B cell (primary cell): ENCODE data around the gene MEF2C. TPM values are rescaled to one million over a fixed set of nuclear protein-coding genes. Genes with fewer than 3 reads are reported as not detected.

Source experiments
- ATAC-seq: fragments of 200-7000 bp; cut with Tn5 transposase; one replicate; pipeline ENCODE4 v1.10.0; 2021; ENCODE audit warnings: low read depth, mild to moderate bottlenecking, moderate number of reproducible peaks, moderate library complexity
- CTCF ChIA-PET: fragments of 350-600 bp; sonication (Branson Sonifier 250); formaldehyde crosslinking; loops from one replicate; lab custom pipeline; 2021; ENCODE audit warnings: antibody characterized with exemption, inconsistent platforms; lab: Charles Lee
- POLR2A ChIA-PET: fragments of 350-600 bp; sonication (Branson Sonifier 250); formaldehyde crosslinking; loops from one replicate; lab custom pipeline; 2021; ENCODE audit warnings: antibody characterized with exemption; lab: Charles Lee
- DNase-seq: peaks from one replicate; pipeline ENCODE4 v3.0.0; 2013
- H2AFZ ChIP-seq: 2 replicates; pipeline ENCODE4 v1.6.1; 2012; ENCODE audit warnings: mild to moderate bottlenecking, low read depth, low read length; ENCODE audit not compliant: insufficient read depth, poor library complexity, severe bottlenecking
- H3K27ac ChIP-seq, 2 donors: 1 replicate in 1 of 2; 2 replicates in 1 of 2; pipeline ENCODE4 v1.5.1; 2012 to 2013; ENCODE audit warnings: low read length in 2 of 2, mild to moderate bottlenecking in 2 of 2, moderate library complexity in 1 of 2
- H3K27me3 ChIP-seq, 4 experiments: fragments of 200-600 bp in 1 of 4; sonication (generic) in 1 of 4; replicated peaks in 1 of 4; 1 replicate in 2 of 4; 2 replicates in 2 of 4; pipeline versions ENCODE4 v1.6.1 to v1.7.0; 2013 to 2016; ENCODE audit warnings: low read length in 3 of 4, mild to moderate bottlenecking in 2 of 4, mixed read lengths in 1 of 4, moderate library complexity in 1 of 4; ENCODE audit not compliant: insufficient read depth in 4 of 4, control insufficient read depth in 3 of 4; ENCODE audit errors: control extremely low read depth in 1 of 4
- H3K36me3 ChIP-seq, 2 experiments: replicated peaks in 1 of 2; 1 replicate in 1 of 2; 2 replicates in 1 of 2; pipeline versions ENCODE4 v1.6.1 to v1.7.1; 2013; ENCODE audit warnings: low read length in 1 of 2; ENCODE audit not compliant: insufficient read depth in 2 of 2, control insufficient read depth in 1 of 2; ENCODE audit errors: control extremely low read depth in 1 of 2, extremely low read depth in 1 of 2
- H3K4me1 ChIP-seq, 2 donors: fragments of 200-600 bp in 1 of 2; sonication (generic) in 1 of 2; 1 replicate in 1 of 2; 2 replicates in 1 of 2; pipeline versions ENCODE4 v1.5.1 to v1.6.1; 2013 to 2017; ENCODE audit warnings: low read length in 2 of 2; ENCODE audit not compliant: control insufficient read depth in 2 of 2, insufficient read depth in 2 of 2
- H3K4me2 ChIP-seq: replicated peaks from 2 replicates; pipeline ENCODE3; 2012; ENCODE audit warnings: mild to moderate bottlenecking, low read depth, low read length; ENCODE audit not compliant: poor library complexity, severe bottlenecking
- H3K4me3 ChIP-seq, 5 experiments: fragments of 200-600 bp in 1 of 5; sonication (generic) in 1 of 5; 1 replicate in 3 of 5; 2 replicates in 2 of 5; pipeline versions ENCODE4 v1.5.1 to v1.7.0; 2011 to 2016; ENCODE audit warnings: low read length in 4 of 5, mild to moderate bottlenecking in 4 of 5, low read depth in 2 of 5, control low read depth in 1 of 5, moderate library complexity in 1 of 5; ENCODE audit not compliant: insufficient read depth in 1 of 5; ENCODE audit errors: control extremely low read depth in 1 of 5, extremely low read depth in 1 of 5
- H3K79me2 ChIP-seq: fragments of 200-600 bp; sonication (generic); one replicate; pipeline ENCODE4 v1.6.0; 2016; ENCODE audit warnings: low read length; ENCODE audit not compliant: control insufficient read depth, insufficient read depth
- H3K9ac ChIP-seq: fragments of 200-600 bp; sonication (generic); 2 replicates; pipeline ENCODE4 v1.6.1; 2017; ENCODE audit warnings: mild to moderate bottlenecking, low read length, moderate library complexity
- H3K9me3 ChIP-seq, 3 donors: one replicate each; pipeline versions ENCODE4 v1.6.1 to v1.7.1; 2013; ENCODE audit warnings: low read length in 2 of 3; ENCODE audit not compliant: control insufficient read depth in 2 of 3, insufficient read depth in 1 of 3; ENCODE audit errors: control extremely low read depth in 1 of 3
- H4K20me1 ChIP-seq: 2 replicates; pipeline ENCODE4 v1.6.0; 2012; ENCODE audit warnings: mild to moderate bottlenecking, low read length; ENCODE audit not compliant: insufficient read depth, control insufficient read depth, poor library complexity, severe bottlenecking
- H3K27ac Mint-ChIP-seq: one replicate; pipeline ENCODE4 v1.8.0; 2021; ENCODE audit warnings: mixed read lengths
- H3K27me3 Mint-ChIP-seq: one replicate; pipeline ENCODE4 v1.8.0; 2021; ENCODE audit warnings: mixed read lengths
- H3K4me1 Mint-ChIP-seq: one replicate; pipeline ENCODE4 v1.8.0; 2021; ENCODE audit warnings: mixed read lengths
- H3K4me3 Mint-ChIP-seq: one replicate; pipeline ENCODE4 v1.8.0; 2021; ENCODE audit warnings: mixed read lengths
- H3K9me3 Mint-ChIP-seq: one replicate; pipeline ENCODE4 v1.8.0; 2022; ENCODE audit warnings: mixed read lengths; ENCODE audit not compliant: insufficient read depth
- CTCF ChIP-seq: fragments of 200-600 bp; IDR thresholded peaks from one replicate; pipeline ENCODE4 v1.8.0; 2022; ENCODE audit warnings: antibody characterized with exemption, mild to moderate bottlenecking
- EZH2 ChIP-seq: IDR thresholded peaks from 2 replicates; pipeline ENCODE4 v1.6.1; 2012; ENCODE audit warnings: borderline replicate concordance, low read depth, mild to moderate bottlenecking, moderate library complexity, low read length; ENCODE audit not compliant: insufficient read depth, poor library complexity, severe bottlenecking
- WGBS: methylation state at CpG from one replicate; pipeline ENCODE4 v1.1.5; 2013; ENCODE audit warnings: missing lambda C conversion rate; ENCODE audit not compliant: insufficient coverage; 5-methylcytosine and 5-hydroxymethylcytosine counted together
- intact Hi-C: fragments of 100-400 bp; cut with micrococcal nuclease; formaldehyde crosslinking; loops from one replicate; pipeline ENCODE4 v1.10.0; 2022
- polyA plus RNA-seq: library from polyadenylated mRNA; depleted of rRNA; stranded (reverse); fragments of >200 nt; gene quantifications from 2 replicates; pipeline ENCODE4 v1.2.3, GENCODE V29; 2012
- total RNA-seq, 2 donors: library from RNA; stranded (reverse); fragments of 120-200 nt in 1 of 2; gene quantifications; 1 replicate in 1 of 2; 2 replicates in 1 of 2; pipeline versions ENCODE4 v1.2.3 to v1.2.4, GENCODE V29; 2013 to 2022

The MEF2C gene
- total and polyA plus RNA-seq, 2 donors (not counting 1 experiment from before 2014, with no cell fraction given): 97.4 to 354 TPM

- peaks cover 28 to 45% of the 10 kb centered on the region in 2 donors for H3K4me1 ChIP-seq
- intact Hi-C loops: no loop called here
- ChIA-PET CTCF (interaction anchor here (1.1 kb wide), 1 partner anchor 36 kb away, joined by 3 read pairs; no protein-coding TSS in a partner anchor), POLR2A (no interaction called here)
- H3K4me1 Mint-ChIP-seq: peaks cover 69% of the 10 kb centered on the region
- H2AFZ ChIP-seq: no peak overlapping the region
- no peak overlapping the region for H3K4me3 ChIP-seq
- peak overlapping the region; percentile 22 for H3K4me2 ChIP-seq
- H3K27ac ChIP-seq: peak overlapping the region in 1 of 2 donors; percentile 78
- ATAC-seq: no peak
- no peaks in the 10 kb centered on the region for H3K27me3 Mint-ChIP-seq
- no peaks in the 10 kb centered on the region for H3K9me3 Mint-ChIP-seq
- WGBS: 100% methylated on average over 1 of the region's 1 CpG
- H4K20me1 ChIP-seq: no peaks in the 10 kb centered on the region
- peaks cover 8 to 16% of the 10 kb centered on the region in 2 experiments for H3K36me3 ChIP-seq
- peak overlapping the region; percentile 60 for H3K27ac Mint-ChIP-seq
- H3K4me3 Mint-ChIP-seq: no peak overlapping the region
- no peak for DNase-seq
- no peaks in the 10 kb centered on the region for H3K27me3 ChIP-seq
- H3K9ac ChIP-seq: no peak overlapping the region
- H3K79me2 ChIP-seq: peaks cover 97% of the 10 kb centered on the region
- H3K9me3 ChIP-seq: no peaks in the 10 kb centered on the region
- TF ChIP-seq EZH2 (no peak), CTCF (no peak)
Measured at GRCh38 chr5:88838500-88838899, 44.5 kb downstream of the MEF2C start.

- POLR2A ChIA-PET: no interaction called here
- peaks cover 69% of the 10 kb centered on the region for H3K4me1 Mint-ChIP-seq
Measured at GRCh38 chr5:88837817-88838216, 45.2 kb downstream of the MEF2C start.

More at GRCh38 chr5:88837817-88838216, 45.2 kb downstream of the MEF2C start:
- no peaks in the 10 kb centered on the region for H3K9me3 ChIP-seq
- Mint-ChIP-seq H3K27me3 (no peaks in the 10 kb centered on the region), H3K27ac (no peak overlapping the region), H3K4me3 (no peak overlapping the region), H3K9me3 (no peaks in the 10 kb centered on the region)
- intact Hi-C loops: no loop called here
- TF ChIP-seq EZH2 (no peak), CTCF (no peak)
- DNase-seq (no peak), ATAC-seq (no peak)
- CTCF ChIA-PET: interaction anchor here (0.9 to 1.7 kb wide), 5 partner anchors 9 to 109 kb away, joined by 3 to 5 read pairs (median 3); no protein-coding TSS in a partner anchor
- no peaks in the 10 kb centered on the region for H4K20me1 ChIP-seq
- no peaks in the 10 kb centered on the region for H3K27me3 ChIP-seq
- peaks cover 33 to 52% of the 10 kb centered on the region in 2 donors for H3K4me1 ChIP-seq
- H3K9ac ChIP-seq: no peak overlapping the region
- no CpG with 5 or more reads among the region's 1 CpG for WGBS
- peak overlapping the region in 1 of 2 donors; percentile 78 for H3K27ac ChIP-seq
- H2AFZ ChIP-seq: no peak overlapping the region
- H3K79me2 ChIP-seq: peaks cover 97% of the 10 kb centered on the region
- no peak overlapping the region for H3K4me3 ChIP-seq
- H3K36me3 ChIP-seq: peaks cover 8 to 16% of the 10 kb centered on the region in 2 experiments
- H3K4me2 ChIP-seq: peak overlapping the region; percentile 18
